Bone marrow (tissue), 2 donors: ENCODE data around the gene SPATA45.

Source experiments
- DNase-seq, 2 donors: peaks; one replicate each; lab custom pipeline; 2025; lab: John Stamatoyannopoulos, UW

The SPATA45 gene

DNA sequence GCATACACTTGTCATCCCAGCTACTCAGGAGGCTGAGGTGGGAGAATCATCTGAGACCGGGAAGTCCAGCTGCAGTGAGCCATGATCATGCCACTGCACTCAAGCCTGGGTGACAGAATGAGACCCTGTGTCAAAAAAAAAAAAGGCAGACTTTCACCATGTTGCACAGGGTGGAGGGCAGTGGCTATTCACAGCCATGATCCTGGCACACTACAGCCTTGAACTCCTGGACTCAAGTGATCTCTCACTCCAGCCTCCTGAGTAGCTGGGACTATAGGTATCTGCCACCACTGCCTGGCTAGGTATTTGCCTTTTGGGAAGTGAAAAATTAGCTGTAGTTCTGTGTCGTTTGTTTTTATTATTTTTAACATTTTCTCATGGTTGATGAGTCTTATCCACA is 19.1 kb downstream of the SPATA45 start:
- DNase-seq, result no peak

- DNase-seq, result no peak
These were observed 19.6 kb downstream of the SPATA45 start for GRCh38 chr1:212827831-212828278.

- no peak for DNase-seq
These were observed 20.2 kb downstream of the SPATA45 start for GRCh38 chr1:212827171-212827776.

DNA sequence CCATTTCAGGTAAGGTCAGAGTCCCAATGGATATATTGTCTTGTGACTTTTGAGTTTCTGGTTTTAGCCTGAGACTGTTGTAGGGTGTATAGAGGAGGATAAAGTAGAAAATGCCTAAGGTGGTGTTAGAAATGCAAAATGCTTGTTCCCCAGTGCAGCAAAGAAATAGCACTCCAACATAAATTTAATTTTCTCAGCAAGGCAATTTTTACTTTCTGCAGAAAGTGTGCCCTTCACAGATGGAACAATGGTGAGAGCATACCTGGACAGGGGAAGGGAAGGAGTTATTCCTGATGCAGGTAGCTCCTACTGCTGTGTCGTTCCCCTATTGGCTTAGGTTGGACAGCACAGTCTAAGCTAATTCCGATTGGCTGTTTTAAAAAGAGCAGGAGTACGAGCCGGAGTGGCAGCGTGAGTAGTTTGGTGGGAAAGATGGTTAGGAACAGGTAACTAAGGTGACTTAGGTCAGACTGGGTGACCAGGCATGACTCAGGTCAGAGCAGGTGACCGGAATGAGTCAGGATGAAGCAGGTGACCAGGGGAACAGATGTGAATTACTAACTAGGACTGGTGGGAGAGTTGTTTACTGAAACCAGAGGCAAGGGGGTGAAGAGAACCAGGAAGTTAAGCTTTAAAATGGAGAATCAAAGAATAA is 21.5 kb downstream of the SPATA45 start:
- no peak for DNase-seq

GRCh38 chr1:212824201-212824600 is 23.2 kb downstream of the SPATA45 start:
- no peak for DNase-seq

GRCh38 chr1:212822956-212823355 is 24.5 kb downstream of the SPATA45 start:
- DNase-seq, result no peak

GRCh38 chr1:212820969-212821368 is 26.5 kb downstream of the SPATA45 start:
- no peak for DNase-seq

GRCh38 chr1:212819726-212820125 is 27.7 kb downstream of the SPATA45 start:
- peak in 1 of 2 donors; percentile 38 for DNase-seq

GRCh38 chr1:212816567-212817278 is 30.7 kb downstream of the SPATA45 start:
- no peak for DNase-seq

DNA sequence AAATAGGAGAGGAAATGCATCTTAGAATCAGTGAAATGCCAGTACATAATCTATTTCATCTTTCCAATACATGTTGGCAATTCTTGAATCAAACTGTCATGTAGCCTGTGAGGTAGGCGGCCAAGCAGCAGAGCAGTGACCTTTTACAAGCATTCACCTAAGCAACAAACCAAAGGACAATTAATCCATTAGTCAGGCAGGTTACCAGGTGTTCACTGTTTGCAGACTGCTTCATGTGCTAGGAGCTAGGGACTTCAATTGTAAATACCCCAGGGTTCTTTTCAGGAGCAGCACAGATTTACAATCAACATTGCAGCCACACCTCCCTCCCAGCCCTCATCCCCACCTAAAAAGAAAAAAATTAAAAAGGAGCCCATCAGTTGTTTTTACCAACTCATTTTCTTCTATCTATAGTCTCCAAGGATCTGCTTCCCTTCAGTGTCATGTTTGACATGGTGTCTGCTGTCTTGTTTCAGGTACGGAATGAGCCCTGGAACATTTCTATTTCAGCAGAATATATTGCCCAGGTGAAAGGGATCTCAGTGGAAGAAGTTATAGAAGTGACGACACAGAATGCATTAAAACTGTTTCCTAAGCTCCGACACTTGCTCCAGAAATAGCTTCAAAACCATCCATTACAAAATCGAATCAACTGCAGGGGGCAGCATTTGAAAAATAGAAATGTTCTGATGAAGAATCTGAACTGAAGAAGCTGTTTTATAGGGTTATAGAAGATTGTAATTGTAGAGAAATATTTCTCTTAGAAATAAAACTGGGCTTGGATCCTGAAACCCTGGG is 32.7 kb downstream of the SPATA45 start:
- DNase-seq, result peak in 1 of 2 donors; percentile 13

DNA sequence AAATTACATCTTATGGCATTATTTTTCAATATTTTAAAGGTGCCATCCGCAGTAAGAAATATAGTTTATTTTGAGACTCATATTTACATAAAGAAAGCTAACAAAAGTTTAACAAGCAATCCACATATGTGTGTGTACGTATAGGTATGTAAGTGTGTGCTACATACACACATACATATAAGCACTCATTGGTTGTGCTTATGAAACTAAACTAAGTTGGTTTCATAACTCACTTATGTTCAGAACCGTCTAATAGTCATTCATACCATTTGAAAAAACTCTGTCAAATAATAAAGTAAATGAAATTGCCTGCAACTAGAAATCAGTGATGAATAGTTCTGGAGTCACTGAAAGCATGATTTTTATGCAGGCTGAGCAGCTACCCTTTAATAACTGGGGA is 41.7 kb downstream of the SPATA45 start:
- DNase-seq, result no peak

DNA sequence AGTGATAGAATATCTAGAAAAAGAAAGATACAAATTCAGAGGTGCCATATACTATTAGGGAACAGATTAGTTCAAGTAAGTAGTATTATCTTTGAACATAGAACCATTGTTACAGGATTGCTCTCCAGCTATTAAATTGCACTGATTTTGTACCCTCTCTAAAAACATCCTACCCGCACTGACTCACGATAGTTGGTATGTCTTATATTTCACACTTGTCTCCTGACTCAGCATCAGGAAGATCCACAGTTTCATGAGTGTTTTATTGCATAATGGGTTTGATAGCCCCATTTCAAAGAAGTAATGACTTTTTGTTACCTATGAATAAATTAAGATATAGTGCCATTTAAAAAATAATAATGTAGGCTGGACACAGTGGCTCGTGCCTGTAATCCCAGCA is 49.8 kb downstream of the SPATA45 start:
- no peak for DNase-seq

DNA sequence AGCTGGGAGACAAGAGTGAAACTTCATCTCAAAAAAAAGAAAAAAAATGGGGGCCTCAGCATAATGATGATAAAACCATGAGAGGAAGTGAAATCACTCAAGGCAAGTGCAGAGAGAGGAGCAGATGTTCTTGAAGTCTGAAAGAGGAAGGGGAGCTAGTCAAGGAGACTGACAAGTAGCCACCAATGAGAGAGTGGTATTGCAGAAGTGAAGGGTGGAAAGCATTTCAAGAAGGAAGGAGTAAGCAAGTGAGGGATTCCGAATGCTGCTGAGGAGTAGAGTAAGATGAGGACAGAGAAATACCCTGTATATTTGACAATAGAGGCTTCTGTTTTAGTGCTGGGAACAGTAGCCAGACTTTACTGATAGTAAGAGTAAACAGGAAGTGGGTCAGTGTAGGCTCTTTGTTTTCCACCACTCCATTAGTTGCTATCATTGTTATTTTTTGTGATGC is 52.9 kb downstream of the SPATA45 start:
- peak in 1 of 2 donors; percentile 94 for DNase-seq

DNA sequence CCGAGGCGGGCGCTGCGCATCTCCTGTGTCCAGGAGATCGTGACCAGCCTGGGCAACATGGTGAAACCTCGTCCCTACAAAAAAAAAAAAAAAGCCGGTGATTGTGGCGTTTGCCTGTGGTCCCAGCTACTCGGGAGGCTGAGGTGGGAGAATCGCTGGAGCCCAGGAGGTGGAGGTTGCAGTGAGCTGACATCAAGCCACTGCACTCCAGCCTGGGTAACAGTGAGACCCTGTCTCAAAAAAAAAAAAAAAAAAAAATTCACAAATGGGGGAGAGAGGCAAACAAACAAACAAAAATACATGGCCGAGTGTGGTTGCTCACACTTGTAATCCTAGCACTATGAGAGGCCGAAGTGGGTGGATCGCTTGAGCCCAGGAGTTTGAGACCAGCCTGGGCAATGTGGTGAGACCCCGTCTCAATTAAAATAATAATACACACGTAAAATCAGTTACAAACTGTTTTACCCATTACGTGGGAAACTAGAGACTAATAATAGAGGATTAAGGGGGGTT is 55.0 kb downstream of the SPATA45 start:
- DNase-seq, result no peak

GRCh38 chr1:212791676-212792395 is 55.6 kb downstream of the SPATA45 start, which contains the start of the genes NSL1 and TATDN3:
Gene NSL1 (minus strand): TSS chr1:212791777. CDS start chr1:212791763, 14 bp downstream.
Gene TATDN3 (plus strand): TSS chr1:212791894. CDS start chr1:212791922, 28 bp downstream.
- DNase-seq, result peak; percentile 81 to 95

DNA sequence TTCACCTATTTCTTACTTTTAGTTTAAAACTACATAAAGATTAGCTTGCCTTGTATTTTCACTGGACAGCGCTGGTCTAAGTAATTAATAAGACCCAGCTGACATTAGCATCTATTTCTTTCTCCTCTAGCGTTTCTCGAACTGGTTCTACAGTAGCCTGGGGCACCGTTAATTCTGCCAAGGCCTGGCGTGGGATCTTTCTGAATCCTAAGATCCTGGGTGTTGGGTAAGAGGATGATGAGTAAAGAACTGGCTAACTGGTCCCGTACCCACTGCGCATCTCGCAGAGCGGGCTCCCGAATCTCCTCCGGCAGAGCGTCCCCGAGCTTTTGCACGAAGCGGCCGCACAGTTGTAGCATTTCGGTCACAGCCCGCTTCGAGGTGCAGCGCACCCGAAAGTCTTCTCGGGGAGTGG is 56.2 kb downstream of the SPATA45 start:
- DNase-seq, result no peak

DNA sequence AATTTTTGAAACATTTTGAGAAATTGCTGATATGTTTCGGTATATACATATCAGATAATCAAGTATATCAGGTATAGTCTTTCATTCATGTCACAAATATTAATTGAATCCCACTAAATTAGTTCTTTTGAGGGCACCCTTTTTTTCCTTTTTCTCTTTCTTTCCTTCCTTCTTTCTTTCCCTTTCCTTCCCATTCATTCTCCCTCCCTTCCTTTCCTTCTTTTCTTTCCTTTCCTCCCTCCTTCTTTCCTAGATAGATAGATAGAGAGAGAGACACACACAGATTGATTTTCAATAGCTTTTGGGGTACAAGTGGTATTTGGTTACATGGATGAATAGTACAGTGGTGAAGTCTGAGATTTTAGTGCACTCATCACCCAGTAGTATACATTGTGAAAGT is 61.6 kb downstream of the SPATA45 start:
- DNase-seq, result no peak

GRCh38 chr1:212783976-212784375 is 63.5 kb downstream of the SPATA45 start:
- no peak for DNase-seq

DNA sequence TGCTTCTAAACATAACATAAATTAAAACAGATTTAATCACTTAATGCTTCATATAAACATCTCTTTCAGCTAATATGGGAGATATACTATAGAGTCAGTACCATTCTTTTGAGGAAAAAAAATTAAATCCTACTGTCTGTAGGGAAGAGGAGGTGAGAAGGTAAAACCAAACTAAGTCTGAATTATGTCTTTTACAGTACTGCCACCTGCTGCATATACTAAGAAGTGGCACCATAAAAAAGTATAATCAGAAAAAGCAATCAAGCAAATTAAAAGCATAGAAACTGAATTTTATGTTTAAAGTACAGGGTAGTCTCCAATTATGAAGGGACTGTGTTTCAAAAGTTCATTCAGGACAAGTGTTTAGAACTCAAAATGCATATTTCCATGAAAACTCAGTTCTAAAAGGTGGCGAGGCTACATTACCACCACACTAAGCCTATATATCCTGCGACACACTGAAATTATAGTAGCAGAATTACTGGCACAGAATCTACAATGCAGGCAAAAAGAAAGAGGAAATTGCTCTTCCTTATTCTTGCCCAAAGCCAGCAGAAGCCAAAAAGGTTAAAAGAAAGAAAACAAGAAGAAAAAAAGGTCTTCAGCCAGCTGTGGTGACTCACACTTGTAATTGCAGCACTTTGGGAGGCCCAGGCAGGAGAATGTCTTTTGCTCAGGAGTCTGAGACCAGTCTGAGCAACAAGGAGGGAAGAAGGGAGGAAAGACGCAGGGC is 64.9 kb downstream of the SPATA45 start:
- peak in 1 of 2 donors; percentile 40 for DNase-seq

- DNase-seq, result no peak
These were observed 66.2 kb downstream of the SPATA45 start for GRCh38 chr1:212781225-212781624.
